Hematopoietic multipotent progenitor cell (in vitro differentiated cells): ENCODE results near the gene GLOD4. TPM values are rescaled to one million over a fixed set of nuclear protein-coding genes. Genes with fewer than 3 reads are reported as not detected.

Experiments used
- DNase-seq, 3 donors: peaks; one replicate each; pipeline ENCODE4 v3.0.0-alpha.2; 2011 to 2015; ENCODE audit warnings: low read depth in 2 of 3, low spot score in 2 of 3
- total RNA-seq: library from RNA; depleted of rRNA; stranded (reverse); fragments of >200 nt; gene quantifications from one replicate; pipeline ENCODE4 v1.2.3, GENCODE V29; 2012

GLOD4 gene
- total RNA-seq, 1 donor, result 20.7 TPM

DNA sequence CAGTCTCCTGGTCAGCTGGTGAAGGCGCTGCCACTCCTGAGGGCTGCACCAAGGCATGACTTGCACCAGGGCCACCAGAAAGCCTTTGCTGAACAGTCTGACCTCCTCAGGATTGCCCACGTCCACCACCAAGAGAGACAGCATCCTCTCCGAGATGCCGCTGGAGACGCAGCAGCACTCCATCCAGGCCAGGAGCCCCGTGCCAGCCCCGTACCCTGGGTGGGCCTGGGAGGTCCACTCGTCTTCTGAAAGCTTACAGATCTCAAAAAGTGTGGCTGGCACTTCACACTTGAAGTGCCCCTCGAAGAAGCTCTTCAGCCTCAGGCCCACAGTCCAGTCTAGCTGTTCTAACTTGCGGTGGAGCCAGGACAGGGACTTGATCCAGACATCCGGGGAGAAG, 36.7 kb downstream of the GLOD4 start:
- no peak for DNase-seq

DNA sequence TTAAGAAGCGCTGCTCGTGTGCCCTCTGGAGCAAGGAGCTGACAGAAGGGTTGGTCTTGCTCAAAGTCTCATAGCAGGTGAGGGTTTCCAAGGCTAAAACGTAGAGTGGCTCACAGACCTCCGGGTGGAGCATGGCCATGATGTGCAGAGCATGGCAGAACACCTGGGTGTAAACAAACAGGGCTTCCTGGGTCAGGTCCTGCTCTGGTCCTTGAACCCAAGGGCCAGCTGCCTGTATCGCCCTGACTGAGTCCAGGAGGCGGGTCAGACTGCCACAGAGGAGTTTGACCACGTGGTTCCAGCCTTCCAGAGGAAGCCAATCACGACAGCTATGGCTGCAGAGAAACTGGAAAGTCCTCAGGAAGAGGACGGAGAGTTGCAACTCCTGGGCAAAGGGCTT, 37.1 kb downstream of the GLOD4 start:
- DNase-seq, result no peak

DNA sequence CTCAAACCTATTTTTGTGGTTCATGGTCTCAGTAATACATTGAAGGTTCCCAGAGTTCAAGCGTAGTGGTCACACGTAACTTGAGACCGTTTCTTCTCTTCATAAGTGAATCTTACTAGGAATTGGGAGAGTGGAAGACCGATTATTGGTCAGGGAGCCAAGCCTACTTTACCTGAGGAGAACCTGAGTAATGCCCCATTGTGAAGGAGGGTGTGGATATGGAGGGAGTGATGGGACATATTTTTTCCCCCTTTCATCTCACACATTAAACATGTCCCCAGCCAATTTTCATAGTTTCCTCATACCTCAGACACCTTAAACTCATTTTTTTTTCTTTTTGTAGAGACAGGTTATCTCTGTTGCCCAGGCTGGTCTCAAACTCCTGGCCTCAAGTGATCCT, 38.9 kb downstream of the GLOD4 start:
- no peak for DNase-seq

DNA sequence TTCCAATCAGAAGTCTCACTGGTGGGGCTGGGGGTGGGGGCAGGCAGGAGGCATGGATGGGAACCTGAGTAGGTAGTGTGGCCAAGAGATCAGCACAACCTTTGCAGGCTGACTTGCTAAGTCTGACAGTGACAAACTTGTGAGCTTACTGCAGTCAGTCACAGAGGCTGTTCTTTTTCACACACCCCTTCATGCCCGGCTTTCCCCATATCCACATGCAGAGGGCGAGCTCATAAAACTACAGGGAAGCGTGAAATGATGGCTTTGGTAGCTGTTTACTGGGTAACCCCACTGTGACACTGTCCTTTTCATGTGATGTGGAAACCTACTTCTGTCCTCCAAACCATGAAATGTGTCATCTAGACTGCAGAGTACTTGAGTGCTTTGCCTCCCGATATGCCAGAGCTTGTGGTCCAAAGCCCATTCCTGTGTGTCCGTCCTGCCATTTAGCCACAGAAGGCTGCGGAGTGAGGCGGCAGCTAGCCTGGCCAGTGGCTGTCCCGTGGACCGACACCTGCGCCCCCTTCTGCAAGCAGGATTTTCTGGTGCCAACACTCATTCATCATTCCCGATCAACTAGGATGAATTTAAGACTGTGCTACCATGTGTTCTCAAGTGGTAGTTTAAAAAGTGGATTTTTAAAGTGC, 39.8 kb downstream of the GLOD4 start:
- DNase-seq, result no peak

DNA sequence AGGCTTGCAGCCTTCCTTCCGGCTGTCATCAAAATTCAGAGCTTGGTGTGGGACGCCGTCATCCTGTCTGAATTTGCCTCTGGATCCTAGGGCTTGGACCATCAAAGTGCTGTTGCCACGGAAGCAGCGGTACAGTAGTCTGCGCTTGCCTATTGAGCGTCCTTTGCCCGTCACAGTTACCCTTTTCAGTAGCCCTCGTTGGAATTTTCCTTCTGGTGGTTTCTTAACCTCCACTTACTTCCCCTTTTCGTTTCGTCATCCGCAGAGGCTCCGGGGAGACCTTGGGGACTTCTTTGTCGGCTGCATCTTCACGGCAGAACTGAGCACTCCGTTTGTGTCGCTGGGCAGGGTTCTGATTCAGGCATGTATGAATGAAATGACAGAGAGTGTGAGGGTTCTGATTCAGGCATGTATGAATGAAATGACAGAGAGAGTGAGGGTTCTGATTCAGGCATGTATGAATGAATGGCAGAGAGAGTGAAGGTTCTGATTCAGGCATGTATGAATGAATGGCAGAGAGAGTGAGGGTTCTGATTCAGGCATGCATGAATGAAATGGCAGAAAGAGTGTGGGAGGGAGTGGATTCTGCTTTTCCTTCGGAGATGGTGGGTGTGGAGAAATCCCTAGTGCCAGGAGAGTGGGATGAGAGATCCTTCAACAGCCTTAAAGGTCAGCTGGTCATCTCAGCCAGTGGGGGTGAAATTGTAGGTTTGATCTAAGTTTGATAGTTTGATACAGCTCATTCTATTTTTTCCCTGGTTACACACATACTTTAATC, 41.7 kb downstream of the GLOD4 start:
- peak in 2 of 3 donors; percentile 82 to 90 for DNase-seq

DNA sequence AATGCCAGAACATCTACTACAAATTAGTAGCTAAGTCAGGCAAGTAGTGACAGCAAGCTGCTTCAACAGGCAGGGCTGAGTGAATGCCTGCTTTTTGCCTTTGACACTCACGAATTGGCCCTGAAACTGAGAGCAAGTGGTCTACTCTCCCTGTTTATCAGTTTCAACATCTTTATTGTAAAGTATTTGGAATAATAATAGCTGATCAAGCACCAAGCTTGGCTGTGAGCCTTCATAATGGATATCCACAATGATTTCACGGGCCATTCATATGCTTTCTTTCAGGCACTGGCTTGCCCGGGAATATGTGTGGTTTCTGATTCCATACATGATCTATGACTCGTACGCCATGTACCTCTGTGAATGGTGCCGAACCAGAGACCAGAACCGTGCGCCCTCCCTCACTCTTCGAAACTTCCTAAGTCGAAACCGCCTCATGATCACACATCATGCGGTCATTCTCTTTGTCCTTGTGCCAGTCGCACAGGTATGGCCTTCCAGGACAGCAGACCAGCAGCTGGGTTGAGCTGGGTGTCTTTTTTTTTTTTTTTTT, 44.4 kb downstream of the GLOD4 start:
- no peak for DNase-seq

DNA sequence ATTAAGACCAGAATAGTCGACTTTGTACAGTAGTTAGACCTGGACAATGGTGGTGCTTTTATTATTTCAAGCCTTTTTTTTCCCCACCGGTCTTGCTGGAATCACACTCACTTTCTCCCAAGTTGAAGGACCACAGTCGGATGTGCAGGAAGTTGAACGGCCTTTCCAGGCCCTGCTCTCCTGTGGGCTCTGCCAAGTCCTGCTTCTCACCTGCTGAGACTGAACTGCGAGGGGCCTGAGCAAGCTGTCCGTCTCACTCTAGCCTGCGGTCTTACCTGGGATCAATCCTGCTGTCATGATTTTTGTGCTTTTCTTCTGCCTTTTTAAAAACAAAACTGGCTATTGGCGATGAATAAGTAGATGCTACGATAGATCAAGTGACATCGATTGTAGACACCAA, 48.3 kb downstream of the GLOD4 start:
- DNase-seq, result no peak

DNA sequence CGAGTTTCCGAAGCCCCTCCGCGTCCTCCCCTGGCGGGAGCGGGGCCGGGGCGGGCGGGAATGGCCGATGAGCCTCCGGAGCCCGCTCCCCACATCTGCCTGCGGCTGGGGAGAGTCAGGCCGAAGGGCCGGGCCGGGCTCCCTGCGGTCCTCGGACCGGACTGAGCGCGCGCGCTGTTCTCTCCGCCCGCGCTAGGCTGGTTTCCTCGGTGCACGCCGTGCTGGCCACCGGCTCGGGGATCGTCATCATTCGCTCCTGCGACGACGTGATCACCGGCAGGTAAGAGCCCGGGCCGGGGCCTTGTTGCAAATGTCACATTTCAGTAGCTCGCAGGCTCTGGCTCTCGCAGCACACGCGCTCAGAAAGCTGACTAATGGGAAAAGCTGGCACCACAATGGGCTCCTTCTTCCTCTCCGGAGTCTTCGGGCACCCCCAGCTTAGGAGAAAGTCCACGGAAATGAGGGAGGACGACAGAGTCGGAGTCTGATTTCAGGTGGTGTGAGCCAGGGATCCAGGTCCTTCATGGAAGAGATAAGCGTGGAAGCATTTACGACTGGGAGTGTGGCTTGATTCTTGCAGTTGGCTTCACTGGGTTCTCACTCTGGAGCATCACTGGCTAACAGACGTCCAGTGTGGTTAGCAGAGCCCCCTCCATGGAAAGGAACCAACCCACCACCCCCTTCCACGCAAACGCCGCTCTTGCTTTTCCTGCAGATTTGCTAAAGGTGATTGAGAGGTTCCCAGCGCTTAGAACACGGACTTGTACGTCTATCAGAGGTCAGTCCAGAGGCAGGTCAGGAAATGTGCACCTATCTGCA, 49.0 kb downstream of the GLOD4 start:
- DNase-seq, result peak in 1 of 3 donors; percentile 22

DNA sequence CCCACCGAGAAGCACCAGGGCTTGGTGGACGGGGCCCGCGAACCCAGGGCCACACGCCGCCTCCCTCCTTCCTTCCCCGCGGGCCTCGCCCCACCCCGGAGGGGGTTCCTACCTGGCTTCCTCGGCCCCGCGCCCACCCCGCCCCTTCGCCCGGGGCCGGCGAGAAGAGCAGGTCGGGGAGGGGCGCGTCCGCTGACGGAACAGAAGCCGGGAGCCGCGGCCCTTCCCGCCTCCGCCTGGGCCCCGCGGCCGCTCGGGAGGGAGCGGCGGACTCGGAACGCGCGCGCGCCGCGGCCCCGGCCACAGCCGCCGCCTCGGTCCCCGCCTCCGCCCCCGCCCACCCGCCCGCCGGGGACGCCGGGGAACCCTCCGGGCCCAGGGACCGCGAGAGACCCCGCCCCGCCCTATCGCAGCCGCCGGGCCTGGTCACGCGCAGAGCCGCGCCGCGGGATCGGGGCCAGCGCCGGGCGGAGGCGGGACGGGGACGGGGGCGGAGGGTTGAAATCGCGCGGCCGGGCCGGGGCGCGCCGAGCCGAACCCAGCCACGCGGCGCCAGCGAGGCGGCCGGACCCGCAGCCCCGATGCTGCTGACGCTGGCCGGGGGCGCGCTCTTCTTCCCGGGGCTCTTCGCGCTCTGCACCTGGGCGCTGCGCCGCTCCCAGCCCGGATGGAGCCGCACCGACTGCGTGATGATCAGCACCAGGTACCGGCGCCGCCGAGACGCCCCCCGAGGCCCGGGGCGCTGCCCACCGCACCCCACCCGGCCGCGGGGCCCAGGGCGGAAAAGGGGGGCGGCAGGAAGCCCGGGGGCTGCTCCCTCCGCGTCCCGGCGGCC, 49.8 kb downstream of the GLOD4 start, which contains the start of gene TLCD3A:
TSS of gene TLCD3A (plus strand) at position 530 of the 835 bp plus-strand sequence. CDS start at position 582, 52 bp downstream.
- DNase-seq, result peak in 2 of 3 donors; percentile 50 to 66

DNA sequence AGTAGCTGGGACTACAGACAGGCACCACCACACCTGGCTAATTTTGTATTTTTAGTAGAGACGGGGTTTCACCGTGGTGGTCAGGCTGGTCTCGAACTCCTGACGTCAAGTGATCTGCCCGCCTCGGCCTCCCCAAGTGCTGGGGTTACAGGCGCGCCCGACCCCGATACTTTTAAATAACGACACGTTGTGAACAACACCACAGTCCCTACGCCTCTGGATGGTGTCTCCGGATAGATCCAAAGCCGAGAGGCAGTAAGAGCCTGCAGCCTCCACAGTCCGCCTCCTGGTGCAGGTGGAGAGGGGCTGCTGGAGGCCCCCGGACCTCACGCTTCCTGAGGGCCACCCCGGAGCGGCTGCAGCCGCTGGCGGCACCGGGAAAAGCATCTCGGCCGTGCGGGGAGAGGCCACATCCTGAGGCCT, 50.4 kb downstream of the GLOD4 start:
- DNase-seq, result peak in 1 of 3 donors; percentile 28

DNA sequence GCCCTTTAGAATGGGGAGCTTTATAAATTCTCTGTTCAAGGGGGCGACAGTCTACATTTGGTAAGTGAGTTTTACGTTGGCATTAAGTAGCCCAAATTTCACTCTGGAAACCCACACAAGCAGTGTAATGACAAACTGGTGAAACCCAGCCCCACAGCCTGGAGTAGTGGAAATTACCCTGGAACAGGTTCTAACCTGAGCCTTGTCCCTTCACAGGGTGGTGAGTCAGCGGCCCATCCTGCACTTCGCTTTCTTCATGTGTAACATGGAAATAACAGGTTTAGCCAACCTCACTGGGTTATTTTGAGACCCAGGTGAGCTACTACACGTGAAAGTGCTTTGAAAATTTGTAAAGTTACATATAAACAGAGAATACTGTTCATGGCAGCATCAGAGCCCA, 53.2 kb downstream of the GLOD4 start:
- DNase-seq, result no peak

DNA sequence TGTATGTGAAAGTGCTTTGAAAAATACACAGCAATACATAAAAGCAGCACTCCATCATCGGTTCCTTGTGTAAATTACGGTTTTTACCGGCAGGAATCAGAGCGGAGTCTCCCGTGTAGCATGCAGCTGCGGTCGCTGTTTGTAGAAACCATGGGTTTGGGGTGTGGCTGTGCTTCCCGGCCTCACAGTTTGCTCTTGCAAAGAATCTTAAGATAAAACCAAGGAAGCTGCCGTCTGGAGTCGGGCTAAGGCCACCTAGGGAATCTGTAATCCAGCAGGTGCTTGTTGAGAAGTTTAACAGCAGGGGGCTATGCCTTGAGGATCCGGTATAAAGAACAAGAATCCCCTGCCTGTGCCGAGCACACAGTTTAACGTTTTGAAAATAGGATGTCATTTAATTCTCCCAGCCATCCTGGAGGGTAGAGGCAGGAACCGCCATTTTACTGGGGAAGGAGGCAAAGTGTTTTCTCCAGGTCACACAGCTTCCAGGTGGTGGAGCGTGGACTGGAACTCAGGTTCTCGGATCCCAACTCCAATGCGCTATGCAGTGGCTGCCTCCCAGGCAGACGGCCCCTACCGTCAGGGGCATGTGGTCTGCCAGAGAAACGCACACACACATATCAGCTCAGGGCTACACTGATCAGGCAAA, 55.7 kb downstream of the GLOD4 start:
- DNase-seq, result no peak

DNA sequence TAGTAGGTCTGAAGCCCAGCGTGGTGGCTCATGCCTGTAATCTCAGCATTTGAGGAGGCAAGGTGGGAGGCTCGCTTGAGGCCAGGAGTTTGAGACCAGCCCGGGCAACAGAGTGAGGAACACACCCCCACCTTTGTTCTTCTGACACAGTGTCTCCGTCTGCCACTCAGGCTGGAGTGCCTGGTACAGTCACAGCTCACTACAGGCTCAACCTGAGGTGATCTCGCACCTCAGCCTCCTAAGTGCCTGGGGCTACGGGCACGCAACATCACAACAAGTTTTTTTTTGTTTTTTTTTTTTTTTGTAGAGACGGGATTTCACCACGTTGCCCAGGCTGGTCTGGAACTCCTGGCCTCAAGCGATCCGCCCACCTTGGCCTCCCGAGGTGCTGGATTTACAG, 56.3 kb downstream of the GLOD4 start:
- DNase-seq, result no peak

DNA sequence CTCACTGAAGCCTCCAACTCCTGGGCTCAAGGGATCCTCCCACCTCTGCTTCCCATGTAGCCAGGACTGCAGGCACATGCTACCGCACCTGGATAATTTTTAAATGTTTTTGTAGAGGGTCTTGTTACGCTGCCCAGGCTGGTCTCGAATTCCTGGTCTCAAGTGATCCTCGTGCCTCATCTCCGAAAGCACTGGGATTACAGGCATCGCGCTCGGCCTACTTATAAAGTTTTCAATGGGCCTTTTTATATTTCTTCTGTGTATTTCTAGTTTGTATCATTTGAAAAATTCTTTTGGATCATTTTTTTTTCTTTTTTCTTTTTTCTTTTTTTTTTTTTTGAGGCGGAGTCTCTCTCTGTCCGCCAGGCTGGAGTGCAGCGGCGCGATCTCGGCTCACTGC, 57.0 kb downstream of the GLOD4 start:
- DNase-seq, result no peak

DNA sequence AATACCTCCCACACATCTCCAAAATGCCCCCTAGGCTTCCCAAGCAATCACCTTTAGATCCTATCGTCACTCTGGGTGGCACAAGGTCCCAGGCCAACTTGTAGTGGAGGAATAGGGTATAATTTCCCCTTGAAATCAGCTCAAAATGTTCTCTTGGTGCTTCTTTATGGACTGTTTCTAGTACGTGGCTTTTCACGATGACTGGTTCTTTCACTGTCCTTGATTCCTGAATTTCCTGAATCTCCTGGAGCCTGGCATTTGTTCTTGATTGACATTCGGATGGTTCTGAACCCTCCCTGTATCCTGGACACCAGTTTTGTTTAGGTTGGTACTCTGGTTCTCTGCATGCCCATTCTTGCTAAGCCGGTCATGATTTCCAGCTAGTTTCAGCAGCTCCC, 60.5 kb downstream of the GLOD4 start:
- no peak for DNase-seq

DNA sequence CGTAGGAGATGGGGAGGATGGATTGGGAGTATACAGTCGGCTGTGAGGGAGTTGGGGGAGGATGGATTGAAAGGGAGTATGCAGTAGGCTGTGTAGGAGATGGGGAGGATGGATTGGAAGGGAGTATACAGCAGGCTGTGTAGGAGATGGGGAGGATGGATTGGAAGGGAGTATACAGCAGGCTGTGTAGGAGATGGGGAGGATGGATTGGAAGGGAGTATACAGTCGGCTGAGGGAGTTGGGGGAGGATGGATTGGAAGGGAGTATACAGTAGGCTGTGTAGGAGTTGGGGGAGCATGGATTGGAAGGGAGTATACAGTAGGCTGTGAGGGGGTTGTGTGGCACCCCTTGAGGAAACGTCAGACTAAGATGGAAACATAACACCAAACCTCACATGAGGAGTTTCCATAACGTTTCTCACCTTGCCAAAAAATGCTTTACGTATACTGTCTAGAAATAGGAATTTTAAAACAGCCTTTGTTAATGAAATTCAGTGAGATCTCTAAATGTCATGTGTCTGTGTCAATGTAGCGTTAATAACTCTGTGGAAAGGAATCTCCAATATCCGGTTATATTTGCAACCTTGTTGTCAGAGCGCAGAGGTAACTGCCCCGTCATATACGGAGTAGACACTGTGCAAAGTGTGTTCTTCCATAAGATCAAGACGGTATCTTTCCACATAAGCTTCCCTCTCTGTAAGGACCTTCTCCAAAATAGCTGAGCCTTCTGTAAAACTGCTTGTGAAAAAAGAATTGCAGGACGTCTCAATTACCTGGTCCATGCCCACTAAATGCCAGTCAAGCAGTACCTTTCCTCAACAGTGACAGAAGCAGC, 61.2 kb downstream of the GLOD4 start:
- DNase-seq, result no peak

DNA sequence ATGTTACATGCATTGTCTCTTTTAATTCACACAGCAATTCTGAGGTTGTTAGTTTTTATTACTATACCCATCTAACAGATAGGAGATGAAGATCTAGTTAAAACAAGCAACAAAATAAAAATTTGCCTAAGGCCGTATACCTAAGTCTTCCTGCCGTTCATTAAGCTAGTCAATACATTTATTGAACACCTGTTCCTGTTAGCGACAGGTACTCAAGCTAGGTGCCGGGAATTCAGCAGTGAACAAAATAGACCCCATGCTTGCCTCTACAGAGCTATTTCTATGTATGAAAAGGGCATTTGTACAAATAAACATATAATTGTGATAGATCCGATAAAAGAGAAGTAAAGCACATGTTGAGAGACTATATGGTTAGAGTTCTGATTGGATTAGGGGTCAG, 64.0 kb downstream of the GLOD4 start:
- no peak for DNase-seq
